ENCODE measurements around the gene ASL. TPM values are rescaled to one million over a fixed set of nuclear protein-coding genes. Genes with fewer than 3 reads are reported as not detected.

Gene ASL
- total RNA-seq, 2 donors from 2014 or later, result 43.2 to 54.7 TPM

GRCh38 chr7:66078067-66078466 lies 2.4 kb downstream of the ASL start:
- peaks cover 11 to 14% of the 10 kb centered on the region in 2 donors for H3K4me1 ChIP-seq (ENCODE audit: control insufficient read depth in 1 of 2, low read depth in 2 of 2)
- H3K27me3 ChIP-seq (replicated peaks; ENCODE audit: insufficient read depth), result no peaks in the 10 kb centered on the region
- DNase-seq (ENCODE audit: low spot score) (no peak), ATAC-seq (ENCODE audit: insufficient number of reproducible peaks, low FRiP score, low read depth) (no peak)
- no peak for TF ChIP-seq CTCF (IDR thresholded peaks at IDR 0.05)
- peaks cover 13% of the 10 kb centered on the region for H3K36me3 ChIP-seq
- H3K9me3 ChIP-seq, result no peaks in the 10 kb centered on the region
- no peak overlapping the region for H3K4me3 ChIP-seq
- no peak overlapping the region for H3K27ac ChIP-seq

GRCh38 chr7:66082083-66082482 lies 6.5 kb downstream of the ASL start:
- peaks cover 1 to 2% of the 10 kb centered on the region in 2 donors for H3K4me1 ChIP-seq (ENCODE audit: control insufficient read depth in 1 of 2, low read depth in 2 of 2)
- no peaks in the 10 kb centered on the region for H3K9me3 ChIP-seq
- DNase-seq (ENCODE audit: low spot score) (no peak), ATAC-seq (ENCODE audit: insufficient number of reproducible peaks, low FRiP score, low read depth) (no peak)
- peaks cover 22% of the 10 kb centered on the region for H3K36me3 ChIP-seq
- no peaks in the 10 kb centered on the region for H3K27me3 ChIP-seq (replicated peaks; ENCODE audit: insufficient read depth)
- no peak for TF ChIP-seq CTCF (IDR thresholded peaks at IDR 0.05)
- H3K4me3 ChIP-seq, result no peak overlapping the region
- no peak overlapping the region for H3K27ac ChIP-seq

GRCh38 chr7:66082886-66083415 lies 7.3 kb downstream of the ASL start:
- no peaks in the 10 kb centered on the region for H3K9me3 ChIP-seq
- peaks cover 22% of the 10 kb centered on the region for H3K36me3 ChIP-seq
- DNase-seq (ENCODE audit: low spot score), result no peak
- H3K4me1 ChIP-seq (ENCODE audit: control insufficient read depth in 1 of 2, low read depth in 2 of 2), result no peaks in the 10 kb centered on the region
- no peaks in the 10 kb centered on the region for H3K27me3 ChIP-seq (replicated peaks; ENCODE audit: insufficient read depth)
- no peak overlapping the region for H3K27ac ChIP-seq
- no peak overlapping the region for H3K4me3 ChIP-seq
- TF ChIP-seq CTCF (IDR thresholded peaks at IDR 0.05), result no peak
- no peak for ATAC-seq (ENCODE audit: insufficient number of reproducible peaks, low FRiP score, low read depth)

- Histone ChIP-seq H3K36me3 (peaks cover 22% of the 10 kb centered on the region), H3K4me1 (ENCODE audit: control insufficient read depth in 1 of 2, low read depth in 2 of 2) (no peaks in the 10 kb centered on the region), H3K27me3 (replicated peaks; ENCODE audit: insufficient read depth) (no peaks in the 10 kb centered on the region), H3K9me3 (no peaks in the 10 kb centered on the region), H3K4me3 (no peak overlapping the region), H3K27ac (no peak overlapping the region)
- no peak for ATAC-seq (ENCODE audit: insufficient number of reproducible peaks, low FRiP score, low read depth)
- TF ChIP-seq CTCF (IDR thresholded peaks at IDR 0.05), result no peak
- no peak for DNase-seq (ENCODE audit: low spot score)
These were observed 8.1 kb downstream of the ASL start for GRCh38 chr7:66083677-66084076.

GRCh38 chr7:66088861-66089838 lies 13.5 kb downstream of the ASL start:
- DNase-seq (ENCODE audit: low spot score), result no peak
- H3K9me3 ChIP-seq, result no peaks in the 10 kb centered on the region
- ATAC-seq (ENCODE audit: insufficient number of reproducible peaks, low FRiP score, low read depth), result no peak
- H3K36me3 ChIP-seq, result peaks cover 6% of the 10 kb centered on the region
- H3K27me3 ChIP-seq (replicated peaks; ENCODE audit: insufficient read depth), result no peaks in the 10 kb centered on the region
- no peak for TF ChIP-seq CTCF (IDR thresholded peaks at IDR 0.05)
- no peaks in the 10 kb centered on the region for H3K4me1 ChIP-seq (ENCODE audit: control insufficient read depth in 1 of 2, low read depth in 2 of 2)
- H3K27ac ChIP-seq, result no peak overlapping the region
- no peak overlapping the region for H3K4me3 ChIP-seq
